ENCODE results near the gene LGI2. TPM values are rescaled to one million over a fixed set of nuclear protein-coding genes. Genes with fewer than 3 reads are reported as not detected.

LGI2 gene
- total RNA-seq, 1 donor from 2014 or later = 0.56 TPM

GRCh38 chr4:25031077-25031621 is 403 bp upstream of the LGI2 start:
- peak overlapping the region; percentile 98 for H3K4me2 ChIP-seq
- H3K36me3 ChIP-seq = no peaks in the 10 kb centered on the region
- H3F3A ChIP-seq (ENCODE audit: low read depth) = peaks cover 12% of the 10 kb centered on the region
- H3K27me3 Mint-ChIP-seq (ENCODE audit: insufficient read depth, low read depth) = peaks cover 13% of the 10 kb centered on the region
- peaks cover 5% of the 10 kb centered on the region for H3K36me3 Mint-ChIP-seq
- peaks cover 39% of the 10 kb centered on the region for H3K4me1 Mint-ChIP-seq
- peak overlapping the region; percentile 68 for H3K27ac Mint-ChIP-seq
- H2AFZ ChIP-seq (replicated peaks) = peak overlapping the region; percentile 89
- no peaks in the 10 kb centered on the region for H3K9me3 ChIP-seq (ENCODE audit: low read depth)
- peak; percentile 50 for DNase-seq (ENCODE audit: low spot score)
- peaks cover 17% of the 10 kb centered on the region for H3K4me1 ChIP-seq
- peak overlapping the region; percentile 64 for H3K4me3 ChIP-seq
- peaks cover 54% of the 10 kb centered on the region for H3K27me3 ChIP-seq
- no peak overlapping the region for H3K27ac ChIP-seq
- no peaks in the 10 kb centered on the region for H3K79me2 ChIP-seq (ENCODE audit: low read depth)
- H3K4me3 Mint-ChIP-seq = peak overlapping the region; percentile 87
- H4K20me1 ChIP-seq (ENCODE audit: low read depth) = no peaks in the 10 kb centered on the region
- peaks cover 11% of the 10 kb centered on the region for H3K9me3 Mint-ChIP-seq
- H3K9ac ChIP-seq = no peak overlapping the region
- TF ChIP-seq EZH2 (IDR thresholded peaks at IDR 0.05) (peak; percentile 11), CTCF (IDR thresholded peaks at IDR 0.05) (no peak)

- TF ChIP-seq CTCF (IDR thresholded peaks at IDR 0.05) = no peak
- TF ChIP-seq EZH2 (IDR thresholded peaks at IDR 0.05) = no peak
- TF ChIP-seq EZH2phosphoT487 (IDR thresholded peaks at IDR 0.05) = no peak
These were observed 1.1 kb downstream of the LGI2 start for GRCh38 chr4:25029479-25030276.

GRCh38 chr4:25028851-25029250 is 1.9 kb downstream of the LGI2 start:
- H3K27ac Mint-ChIP-seq = peak overlapping the region; percentile 2
- Histone ChIP-seq H3K9ac (no peak overlapping the region), H3K27me3 (peaks cover 54% of the 10 kb centered on the region), H3K4me1 (peaks cover 18% of the 10 kb centered on the region), H3K36me3 (no peaks in the 10 kb centered on the region), H3K27ac (no peak overlapping the region), H3K79me2 (ENCODE audit: low read depth) (no peaks in the 10 kb centered on the region), H2AFZ (replicated peaks) (no peak overlapping the region), H3K4me2 (no peak overlapping the region), H3F3A (ENCODE audit: low read depth) (peaks cover 12% of the 10 kb centered on the region), H3K4me3 (no peak overlapping the region), H3K9me3 (ENCODE audit: low read depth) (no peaks in the 10 kb centered on the region), H4K20me1 (ENCODE audit: low read depth) (no peaks in the 10 kb centered on the region)
- H3K4me1 Mint-ChIP-seq = peaks cover 41% of the 10 kb centered on the region
- H3K4me3 Mint-ChIP-seq = peak overlapping the region; percentile 88
- DNase-seq (ENCODE audit: low spot score) = no peak
- TF ChIP-seq CTCF (IDR thresholded peaks at IDR 0.05) (no peak), EZH2 (IDR thresholded peaks at IDR 0.05) (no peak), EZH2phosphoT487 (IDR thresholded peaks at IDR 0.05) (no peak)
- H3K27me3 Mint-ChIP-seq (ENCODE audit: insufficient read depth, low read depth) = peaks cover 13% of the 10 kb centered on the region
- peaks cover under 1% of the 10 kb centered on the region for H3K9me3 Mint-ChIP-seq
- peaks cover 11% of the 10 kb centered on the region for H3K36me3 Mint-ChIP-seq

More at GRCh38 chr4:25029479-25030276, 1.1 kb downstream of the LGI2 start:
- peaks cover 13% of the 10 kb centered on the region for H3K27me3 Mint-ChIP-seq (ENCODE audit: insufficient read depth, low read depth)
- no peaks in the 10 kb centered on the region for H4K20me1 ChIP-seq (ENCODE audit: low read depth)
- H3K9me3 ChIP-seq (ENCODE audit: low read depth) = no peaks in the 10 kb centered on the region
- no peak overlapping the region for H3K27ac Mint-ChIP-seq
- peaks cover 54% of the 10 kb centered on the region for H3K27me3 ChIP-seq
- peaks cover 41% of the 10 kb centered on the region for H3K4me1 Mint-ChIP-seq
- peak overlapping the region; percentile 64 for H3K4me3 ChIP-seq
- H3K36me3 Mint-ChIP-seq = peaks cover 8% of the 10 kb centered on the region
- H3K27ac ChIP-seq = no peak overlapping the region
- no peak overlapping the region for H3K9ac ChIP-seq
- peaks cover 5% of the 10 kb centered on the region for H3K9me3 Mint-ChIP-seq
- peak overlapping the region; percentile 98 for H3K4me2 ChIP-seq
- no peak for DNase-seq (ENCODE audit: low spot score)
- peak overlapping the region; percentile 80 for H2AFZ ChIP-seq (replicated peaks)
- peak overlapping the region; percentile 88 for H3K4me3 Mint-ChIP-seq
- peaks cover 12% of the 10 kb centered on the region for H3F3A ChIP-seq (ENCODE audit: low read depth)
- H3K36me3 ChIP-seq = no peaks in the 10 kb centered on the region
- H3K4me1 ChIP-seq = peaks cover 18% of the 10 kb centered on the region
- no peaks in the 10 kb centered on the region for H3K79me2 ChIP-seq (ENCODE audit: low read depth)
